Common myeloid progenitor, CD34-positive (primary cell): ENCODE measurements around the gene CANX. TPM values are rescaled to one million over a fixed set of nuclear protein-coding genes. Genes with fewer than 3 reads are reported as not detected.
"Not testable (repeated sequence)": the region's sequence is repeated elsewhere in the genome, so short reads cannot be mapped to it uniquely, and the experiment has no call there.

Experiments
- CTCF ChIA-PET: fragments of 350-600 bp; sonication (Branson Sonifier 250); formaldehyde crosslinking; loops from one replicate; lab custom pipeline; 2021; ENCODE audit warnings: antibody characterized with exemption; lab: Charles Lee
- POLR2A ChIA-PET: fragments of 350-600 bp; sonication (Branson Sonifier 250); formaldehyde crosslinking; loops from one replicate; lab custom pipeline; 2021; ENCODE audit warnings: antibody characterized with exemption; lab: Charles Lee
- DNase-seq, 3 donors: peaks; one replicate each; pipeline versions ENCODE4 v3.0.0 to v3.0.0-alpha.2; 2013
- H3K27ac ChIP-seq, 2 experiments: 1 replicate in 1 of 2; 2 replicates in 1 of 2; pipeline ENCODE4 v1.7.0; 2013; ENCODE audit warnings: inconsistent platforms in 2 of 2, low read length in 2 of 2, mild to moderate bottlenecking in 2 of 2, low read depth in 1 of 2, moderate library complexity in 1 of 2; ENCODE audit not compliant: severe bottlenecking in 2 of 2, insufficient read depth in 1 of 2, poor library complexity in 1 of 2
- H3K27me3 ChIP-seq, 5 experiments: replicated peaks in 2 of 5; 1 replicate in 3 of 5; 2 replicates in 2 of 5; pipeline versions ENCODE4 v1.6.1 to v1.7.0; 2013; ENCODE audit warnings: low read length in 4 of 5, mild to moderate bottlenecking in 2 of 5, moderate library complexity in 2 of 5, inconsistent platforms in 1 of 5; ENCODE audit not compliant: insufficient read depth in 5 of 5, control insufficient read depth in 4 of 5
- H3K36me3 ChIP-seq, 4 experiments: 1 replicate in 2 of 4; 2 replicates in 2 of 4; pipeline versions ENCODE4 v1.6.1 to v1.7.0; 2013; ENCODE audit warnings: low read length in 3 of 4, control low read depth in 1 of 4, mild to moderate bottlenecking in 1 of 4; ENCODE audit not compliant: control insufficient read depth in 4 of 4, insufficient read depth in 4 of 4
- H3K4me1 ChIP-seq, 4 experiments: 1 replicate in 3 of 4; 2 replicates in 1 of 4; pipeline versions ENCODE4 v1.6.1 to v1.7.1; 2013; ENCODE audit warnings: low read length in 3 of 4, mild to moderate bottlenecking in 3 of 4, control low read depth in 1 of 4, inconsistent platforms in 1 of 4, moderate library complexity in 1 of 4; ENCODE audit not compliant: control insufficient read depth in 4 of 4, insufficient read depth in 4 of 4; ENCODE audit errors: control extremely low read depth in 1 of 4
- H3K4me3 ChIP-seq, 7 experiments: 1 replicate in 4 of 7; 2 replicates in 3 of 7; pipeline versions ENCODE4 v1.5.1 to v1.7.0; 2013; ENCODE audit warnings: mild to moderate bottlenecking in 7 of 7, low read length in 6 of 7, moderate library complexity in 6 of 7, inconsistent platforms in 2 of 7, low read depth in 2 of 7, control low read depth in 1 of 7; ENCODE audit not compliant: insufficient read depth in 4 of 7, control insufficient read depth in 1 of 7; ENCODE audit errors: extremely low read depth in 1 of 7
- H3K9me3 ChIP-seq, 5 experiments: 1 replicate in 4 of 5; 2 replicates in 1 of 5; pipeline versions ENCODE4 v1.6.1 to v1.7.1; 2013; ENCODE audit warnings: low read length in 4 of 5, mild to moderate bottlenecking in 2 of 5, inconsistent platforms in 1 of 5, low read depth in 1 of 5, moderate library complexity in 1 of 5; ENCODE audit not compliant: control insufficient read depth in 4 of 5, insufficient read depth in 2 of 5; ENCODE audit errors: control extremely low read depth in 1 of 5
- WGBS: methylation state at CpG from one replicate; pipeline ENCODE4 v1.1.5; 2013; ENCODE audit not compliant: insufficient coverage; 5-methylcytosine and 5-hydroxymethylcytosine counted together
- polyA plus RNA-seq: library from polyadenylated mRNA; unstranded; fragments of 120-200 nt; gene quantifications from one replicate; pipeline ENCODE4 v1.2.1, GENCODE V29; 2013

Gene CANX, protein sequence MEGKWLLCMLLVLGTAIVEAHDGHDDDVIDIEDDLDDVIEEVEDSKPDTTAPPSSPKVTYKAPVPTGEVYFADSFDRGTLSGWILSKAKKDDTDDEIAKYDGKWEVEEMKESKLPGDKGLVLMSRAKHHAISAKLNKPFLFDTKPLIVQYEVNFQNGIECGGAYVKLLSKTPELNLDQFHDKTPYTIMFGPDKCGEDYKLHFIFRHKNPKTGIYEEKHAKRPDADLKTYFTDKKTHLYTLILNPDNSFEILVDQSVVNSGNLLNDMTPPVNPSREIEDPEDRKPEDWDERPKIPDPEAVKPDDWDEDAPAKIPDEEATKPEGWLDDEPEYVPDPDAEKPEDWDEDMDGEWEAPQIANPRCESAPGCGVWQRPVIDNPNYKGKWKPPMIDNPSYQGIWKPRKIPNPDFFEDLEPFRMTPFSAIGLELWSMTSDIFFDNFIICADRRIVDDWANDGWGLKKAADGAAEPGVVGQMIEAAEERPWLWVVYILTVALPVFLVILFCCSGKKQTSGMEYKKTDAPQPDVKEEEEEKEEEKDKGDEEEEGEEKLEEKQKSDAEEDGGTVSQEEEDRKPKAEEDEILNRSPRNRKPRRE
- polyA plus RNA-seq, result 369 TPM

DNA sequence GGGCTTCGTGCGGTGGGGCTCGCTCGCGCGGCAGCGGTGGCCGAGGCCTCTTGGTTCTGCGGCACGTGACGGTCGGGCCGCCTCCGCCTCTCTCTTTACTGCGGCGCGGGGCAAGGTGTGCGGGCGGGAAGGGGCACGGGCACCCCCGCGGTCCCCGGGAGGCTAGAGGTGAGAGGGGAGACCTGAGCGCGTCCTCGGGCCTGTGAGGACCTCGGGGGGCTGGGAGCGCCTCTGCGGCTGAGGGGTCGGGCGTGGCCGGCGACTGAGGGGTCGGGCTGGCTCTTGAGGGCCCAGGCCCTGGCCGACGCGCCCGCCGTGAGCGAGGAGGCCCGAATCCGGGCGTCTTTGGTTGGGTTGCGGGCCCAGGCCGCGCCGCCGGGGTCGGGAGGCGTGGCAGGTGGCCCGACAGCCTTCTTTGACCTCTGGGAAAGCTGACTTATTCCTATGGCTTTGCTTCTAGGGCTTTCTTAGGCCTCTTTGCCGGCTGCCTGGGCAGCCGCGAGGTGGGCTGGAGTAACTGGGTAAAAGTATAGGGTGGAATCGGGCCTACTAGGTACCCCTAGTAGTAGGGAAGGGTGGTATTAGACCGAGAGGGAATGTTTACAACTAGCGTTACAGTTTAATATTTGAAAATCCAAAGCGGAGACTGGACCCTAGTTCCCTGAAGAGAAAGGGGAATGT is at the start of gene CANX:
Gene CANX, plus strand, starts transcription at position 33 of the 681 bp plus-strand sequence. CDS start 6,715 bp downstream, outside the sequence.
- ChIA-PET POLR2A (interaction anchor here (0.6 to 1.0 kb wide), 4 partner anchors 11 to 158 kb away, joined by 3 to 6 read pairs (median 4); partner anchors contain the start of gene MAML1), CTCF (interaction anchor here (1.2 to 1.7 kb wide), 2 partner anchors 19 to 22 kb away, joined by 3 to 4 read pairs; partner anchors contain the start of gene CBY3)
- peaks cover 0 to 16% (median 8%) of the 10 kb centered on the region in 4 experiments for H3K36me3 ChIP-seq
- peak within 1 kb of the TSS; percentile 99 to 100 for H3K27ac ChIP-seq
- no peaks in the 10 kb centered on the region for H3K27me3 ChIP-seq
- no peaks in the 10 kb centered on the region for H3K9me3 ChIP-seq
- DNase-seq, result no peak
- H3K4me1 ChIP-seq, result peaks cover 7 to 43% (median 32%) of the 10 kb centered on the region in 4 experiments
- H3K4me3 ChIP-seq, result peak within 1 kb of the TSS; percentile 80 to 100 (median 87)
- 0% methylated on average over 54 of the region's 58 CpGs for WGBS

DNA sequence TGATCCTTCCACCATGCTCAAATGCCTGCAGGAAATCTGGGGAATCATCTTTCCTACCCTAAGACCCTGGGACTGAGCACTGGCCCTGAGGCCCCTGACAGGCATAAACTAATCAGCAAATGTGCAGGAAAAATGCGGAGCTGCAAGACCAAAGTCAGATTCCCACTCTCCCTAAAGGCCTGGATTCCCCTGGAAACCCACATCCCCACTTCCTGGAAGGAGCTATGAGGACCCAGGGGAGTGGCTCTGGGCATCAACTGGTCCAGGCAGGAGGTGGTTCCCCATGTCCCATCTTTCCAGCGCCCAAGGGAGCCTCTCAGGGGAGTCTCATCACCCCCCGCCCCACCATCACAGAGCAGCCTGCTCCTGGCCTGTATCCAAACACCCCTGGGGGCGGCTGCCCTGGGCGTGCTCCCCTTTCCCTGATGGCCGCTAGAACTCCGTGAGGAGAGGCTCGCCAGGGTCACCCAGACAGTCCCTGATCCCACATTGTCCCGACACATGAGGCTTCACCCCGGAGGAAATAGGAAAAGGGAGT is 49.5 kb upstream of the CANX start:
- H3K9me3 ChIP-seq, DNase-seq, CTCF ChIA-PET, H3K36me3 ChIP-seq, H3K4me3 ChIP-seq, H3K27me3 ChIP-seq, POLR2A ChIA-PET, H3K4me1 ChIP-seq, H3K27ac ChIP-seq: not testable (repeated sequence)
- WGBS, result 100% methylated on average over 1 of the region's 10 CpGs

DNA sequence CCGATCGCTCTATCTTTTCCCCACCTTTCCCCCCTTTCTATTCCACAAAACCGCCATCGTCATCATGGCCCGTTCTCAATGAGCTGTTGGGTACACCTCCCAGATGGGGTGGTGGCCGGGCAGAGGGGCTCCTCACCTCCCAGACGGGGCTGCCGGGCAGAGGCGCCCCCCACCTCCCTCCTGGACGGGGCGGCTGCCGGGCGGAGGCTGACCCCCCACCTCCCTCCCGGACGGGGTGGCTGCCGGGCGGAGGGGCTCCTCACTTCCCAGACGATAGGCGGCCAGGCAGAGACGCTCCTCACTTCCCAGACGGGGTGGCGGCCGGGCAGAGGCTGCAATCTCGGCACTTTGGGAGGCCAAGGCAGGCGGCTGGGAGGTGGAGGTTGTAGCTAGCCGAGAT is 48.5 kb upstream of the CANX start:
- POLR2A ChIA-PET, H3K36me3 ChIP-seq, H3K4me3 ChIP-seq, H3K9me3 ChIP-seq, DNase-seq, H3K4me1 ChIP-seq, H3K27ac ChIP-seq, H3K27me3 ChIP-seq, CTCF ChIA-PET: not testable (repeated sequence)
- WGBS, result 98% methylated on average over 14 of the region's 26 CpGs

DNA sequence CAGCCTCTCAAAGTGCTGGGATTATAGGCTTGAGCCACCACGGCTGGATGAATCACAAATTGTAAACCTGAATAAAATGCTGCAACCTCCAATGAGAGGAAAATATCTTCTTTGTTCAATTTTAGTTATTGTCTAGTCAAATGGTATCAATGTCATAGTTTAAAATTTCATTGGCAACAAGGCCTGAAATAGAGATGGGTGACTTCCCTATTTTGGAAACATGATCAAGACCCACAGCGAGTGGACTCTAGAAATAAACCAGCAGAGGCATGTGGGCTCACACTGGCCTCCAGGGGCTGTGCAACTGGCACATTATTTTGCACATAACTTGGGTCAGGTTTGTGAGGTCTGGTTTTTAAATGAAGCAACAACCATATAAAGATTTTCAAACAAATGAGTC is 45.6 kb upstream of the CANX start:
- H3K36me3 ChIP-seq, POLR2A ChIA-PET, H3K4me1 ChIP-seq, CTCF ChIA-PET, H3K27me3 ChIP-seq, H3K4me3 ChIP-seq, H3K27ac ChIP-seq, H3K9me3 ChIP-seq: not testable (repeated sequence)
- peak in 2 of 3 donors; percentile 44 to 50 for DNase-seq
- no CpG with 5 or more reads among the region's 2 CpGs for WGBS

DNA sequence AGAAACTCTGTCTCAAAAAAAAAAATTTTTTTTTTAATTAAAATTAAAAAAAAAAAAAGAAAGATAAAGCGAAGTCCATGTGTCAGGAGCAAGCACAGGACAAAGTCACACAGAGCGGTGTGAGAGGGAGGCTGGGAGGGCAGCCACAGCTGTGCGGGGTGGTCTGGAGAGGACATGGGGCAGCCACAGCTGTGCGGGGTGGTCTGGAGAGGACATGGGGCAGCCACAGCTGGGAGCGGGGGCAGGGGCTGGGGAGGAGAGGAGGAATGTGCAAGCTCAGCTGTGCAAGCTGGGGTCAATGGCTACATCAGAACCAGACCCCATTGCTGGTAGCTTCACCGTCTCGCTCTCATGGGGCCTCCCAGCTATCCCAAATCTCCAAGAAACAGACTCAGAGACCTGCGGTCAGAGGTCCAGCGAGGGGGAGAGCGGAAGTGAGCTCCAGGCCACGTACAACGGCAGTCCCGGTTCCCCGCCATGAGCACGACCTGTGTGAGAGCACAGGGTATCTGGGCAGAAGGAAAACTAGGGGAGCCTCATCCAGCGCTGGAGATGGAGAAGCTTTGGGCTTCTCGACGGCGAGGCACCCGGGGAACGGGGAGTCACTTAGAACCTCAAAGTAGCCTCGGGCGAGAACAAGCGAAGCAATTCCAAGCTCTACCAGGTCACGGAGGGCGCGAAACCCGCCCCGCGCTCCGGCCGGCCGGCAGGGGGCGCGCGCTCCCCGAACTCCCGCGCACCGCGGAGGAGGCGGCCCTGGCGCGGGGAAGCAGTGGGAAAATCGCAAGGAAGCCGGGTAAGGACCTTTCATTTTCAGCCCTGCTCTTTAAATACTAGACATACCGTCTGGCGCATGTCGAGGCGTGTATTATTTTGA is 41.2 kb upstream of the CANX start:
- H3K4me1 ChIP-seq, DNase-seq, H3K27ac ChIP-seq, H3K36me3 ChIP-seq, H3K27me3 ChIP-seq, H3K9me3 ChIP-seq, POLR2A ChIA-PET, CTCF ChIA-PET: not testable (repeated sequence)
- peak overlapping the region in 2 of 7 experiments; percentile 11 to 66 for H3K4me3 ChIP-seq
- no CpG with 5 or more reads among the region's 50 CpGs for WGBS

DNA sequence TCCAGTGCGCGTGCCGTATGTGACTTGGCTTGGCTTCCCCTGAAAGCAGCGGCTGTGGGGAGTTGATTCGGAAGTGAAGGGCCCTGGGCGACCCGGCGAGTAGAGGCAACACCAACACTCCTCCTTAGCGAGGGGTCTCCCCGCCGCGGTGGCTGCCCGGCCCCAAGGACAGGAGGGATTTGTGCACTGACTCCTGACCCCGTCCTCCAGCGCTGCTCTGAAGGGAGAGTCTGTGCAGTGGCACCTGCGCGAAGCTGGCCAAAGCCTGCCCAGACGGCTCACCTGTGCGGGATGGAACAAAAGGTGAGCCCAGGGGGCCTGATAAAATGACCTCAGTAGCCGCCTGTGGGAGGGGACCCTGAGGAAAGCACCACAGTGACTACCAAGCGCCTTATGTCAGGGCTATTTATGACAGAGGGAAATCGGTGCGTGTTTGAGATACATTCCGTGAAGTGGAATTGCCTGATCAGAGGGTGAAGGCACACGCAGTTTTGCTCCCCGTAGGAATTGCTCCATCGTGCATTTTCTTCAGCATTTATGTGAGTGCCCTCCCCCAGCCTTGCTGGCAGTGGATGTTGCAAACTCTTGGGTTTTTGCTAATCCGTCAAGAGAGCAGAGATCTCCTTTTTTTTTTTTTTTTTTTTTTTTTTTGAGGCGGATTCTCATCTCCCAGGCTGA is 40.4 kb upstream of the CANX start:
- Histone ChIP-seq H3K27ac (peak overlapping the region in 1 of 2 experiments; percentile 39), H3K4me3 (peak overlapping the region; percentile 23 to 88 (median 63))
- H3K36me3 ChIP-seq, H3K4me1 ChIP-seq, H3K27me3 ChIP-seq, H3K9me3 ChIP-seq, POLR2A ChIA-PET: not testable (repeated sequence)
- CTCF ChIA-PET, result interaction anchor here (2.2 kb wide), 1 partner anchor 10 kb away, joined by 6 read pairs; no protein-coding TSS in a partner anchor
- DNase-seq, result peak; percentile 19 to 56 (median 55)
- WGBS, result 0% methylated on average over 9 of the region's 29 CpGs
